Neural progenitor cell (in vitro differentiated cells): ENCODE measurements around the gene ADAMTS18.

Source experiments
- EZH2 ChIP-seq: fragments of 200-600 bp; sonication (generic); IDR thresholded peaks from 2 replicates; pipeline ENCODE4 v1.6.1; 2017; ENCODE audit warnings: antibody characterized with exemption, mild to moderate bottlenecking, moderate library complexity
- EZH2phosphoT487 ChIP-seq: fragments of 200-600 bp; sonication (generic); IDR thresholded peaks from 2 replicates; pipeline ENCODE4 v1.6.1; 2017; ENCODE audit warnings: antibody characterized with exemption
- TF ChIP-seq, protein P1 (sequence below): fragments of 200-600 bp; sonication (generic); IDR thresholded peaks from 2 replicates; pipeline ENCODE4 v1.5.1; 2017; ENCODE audit warnings: antibody characterized with exemption, mild to moderate bottlenecking

GRCh38 chr16:77328274-77328673 lies 106.6 kb downstream of the ADAMTS18 start:
- TF ChIP-seq, protein P1, sequence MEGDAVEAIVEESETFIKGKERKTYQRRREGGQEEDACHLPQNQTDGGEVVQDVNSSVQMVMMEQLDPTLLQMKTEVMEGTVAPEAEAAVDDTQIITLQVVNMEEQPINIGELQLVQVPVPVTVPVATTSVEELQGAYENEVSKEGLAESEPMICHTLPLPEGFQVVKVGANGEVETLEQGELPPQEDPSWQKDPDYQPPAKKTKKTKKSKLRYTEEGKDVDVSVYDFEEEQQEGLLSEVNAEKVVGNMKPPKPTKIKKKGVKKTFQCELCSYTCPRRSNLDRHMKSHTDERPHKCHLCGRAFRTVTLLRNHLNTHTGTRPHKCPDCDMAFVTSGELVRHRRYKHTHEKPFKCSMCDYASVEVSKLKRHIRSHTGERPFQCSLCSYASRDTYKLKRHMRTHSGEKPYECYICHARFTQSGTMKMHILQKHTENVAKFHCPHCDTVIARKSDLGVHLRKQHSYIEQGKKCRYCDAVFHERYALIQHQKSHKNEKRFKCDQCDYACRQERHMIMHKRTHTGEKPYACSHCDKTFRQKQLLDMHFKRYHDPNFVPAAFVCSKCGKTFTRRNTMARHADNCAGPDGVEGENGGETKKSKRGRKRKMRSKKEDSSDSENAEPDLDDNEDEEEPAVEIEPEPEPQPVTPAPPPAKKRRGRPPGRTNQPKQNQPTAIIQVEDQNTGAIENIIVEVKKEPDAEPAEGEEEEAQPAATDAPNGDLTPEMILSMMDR, result no peak
- TF ChIP-seq EZH2phosphoT487 (no peak), EZH2 (no peak)
